Measurements from ENCODE around the gene EXOC3. TPM values are rescaled to one million over a fixed set of nuclear protein-coding genes. Genes with fewer than 3 reads are reported as not detected.

EXOC3 gene
- total RNA-seq, 1 donor from 2014 or later: 43.9 TPM

- Mint-ChIP-seq H3K4me1 (ENCODE audit: unreplicated experiment) (peaks cover 17% of the 10 kb centered on the region), H3K9me3 (ENCODE audit: unreplicated experiment) (no peaks in the 10 kb centered on the region), H3K4me3 (ENCODE audit: unreplicated experiment) (peak overlapping the region; percentile 53), H3K36me3 (ENCODE audit: low read depth, unreplicated experiment) (peaks cover 57% of the 10 kb centered on the region), H3K27me3 (ENCODE audit: unreplicated experiment) (peaks cover 3% of the 10 kb centered on the region), H3K27ac (ENCODE audit: unreplicated experiment) (peak overlapping the region; percentile 4)
- no peak for TF ChIP-seq CTCF (IDR thresholded peaks at IDR 0.05; ENCODE audit: unreplicated experiment)
- DNase-seq (ENCODE audit: low spot score): no peak
These were observed 10.2 kb downstream of the EXOC3 start for GRCh38 chr5:452978-453710.

GRCh38 chr5:453725-454481, 10.9 kb downstream of the EXOC3 start:
- no peak for DNase-seq (ENCODE audit: low spot score)
- no peak for TF ChIP-seq CTCF (IDR thresholded peaks at IDR 0.05; ENCODE audit: unreplicated experiment)
- no peak overlapping the region for H3K4me3 Mint-ChIP-seq (ENCODE audit: unreplicated experiment)
- peaks cover 10% of the 10 kb centered on the region for H3K4me1 Mint-ChIP-seq (ENCODE audit: unreplicated experiment)
- H3K27ac Mint-ChIP-seq (ENCODE audit: unreplicated experiment): peak overlapping the region; percentile 4
- H3K36me3 Mint-ChIP-seq (ENCODE audit: low read depth, unreplicated experiment): peaks cover 52% of the 10 kb centered on the region
- no peaks in the 10 kb centered on the region for H3K9me3 Mint-ChIP-seq (ENCODE audit: unreplicated experiment)
- H3K27me3 Mint-ChIP-seq (ENCODE audit: unreplicated experiment): peaks cover 1% of the 10 kb centered on the region

GRCh38 chr5:454936-455335, 12.0 kb downstream of the EXOC3 start:
- no peaks in the 10 kb centered on the region for H3K9me3 Mint-ChIP-seq (ENCODE audit: unreplicated experiment)
- H3K36me3 Mint-ChIP-seq (ENCODE audit: low read depth, unreplicated experiment): peaks cover 52% of the 10 kb centered on the region
- H3K4me1 Mint-ChIP-seq (ENCODE audit: unreplicated experiment): peaks cover 10% of the 10 kb centered on the region
- H3K27me3 Mint-ChIP-seq (ENCODE audit: unreplicated experiment): peaks cover 1% of the 10 kb centered on the region
- no peak for TF ChIP-seq CTCF (IDR thresholded peaks at IDR 0.05; ENCODE audit: unreplicated experiment)
- H3K27ac Mint-ChIP-seq (ENCODE audit: unreplicated experiment): no peak overlapping the region
- DNase-seq (ENCODE audit: low spot score): no peak
- no peak overlapping the region for H3K4me3 Mint-ChIP-seq (ENCODE audit: unreplicated experiment)

GRCh38 chr5:455806-456205, 12.8 kb downstream of the EXOC3 start:
- Mint-ChIP-seq H3K9me3 (ENCODE audit: unreplicated experiment) (no peaks in the 10 kb centered on the region), H3K4me1 (ENCODE audit: unreplicated experiment) (peaks cover 10% of the 10 kb centered on the region), H3K36me3 (ENCODE audit: low read depth, unreplicated experiment) (peaks cover 56% of the 10 kb centered on the region), H3K4me3 (ENCODE audit: unreplicated experiment) (no peak overlapping the region), H3K27me3 (ENCODE audit: unreplicated experiment) (peaks cover 1% of the 10 kb centered on the region), H3K27ac (ENCODE audit: unreplicated experiment) (no peak overlapping the region)
- no peak for DNase-seq (ENCODE audit: low spot score)
- no peak for TF ChIP-seq CTCF (IDR thresholded peaks at IDR 0.05; ENCODE audit: unreplicated experiment)

Measured in endothelial cell (in vitro differentiated cells).